SU-DHL-6 (cell line): Measurements from ENCODE around the gene SPTA1.

Experiments used
- CTCF ChIP-seq: fragments of 200-600 bp; sonication (generic); IDR thresholded peaks from one replicate; pipeline ENCODE4 v1.5.1; 2017; ENCODE audit warnings: antibody characterized with exemption, mild to moderate bottlenecking, low read length, moderate library complexity; ENCODE audit not compliant: insufficient read depth, poor library complexity, severe bottlenecking
- EZH2phosphoT487 ChIP-seq: fragments of 200-600 bp; sonication (generic), shearing (Covaris generic); conservative IDR thresholded peaks from 2 replicates; pipeline ENCODE4 v1.6.1; 2018; ENCODE audit warnings: mild to moderate bottlenecking, antibody characterized with exemption, low read length, moderate library complexity, mixed read lengths

DNA sequence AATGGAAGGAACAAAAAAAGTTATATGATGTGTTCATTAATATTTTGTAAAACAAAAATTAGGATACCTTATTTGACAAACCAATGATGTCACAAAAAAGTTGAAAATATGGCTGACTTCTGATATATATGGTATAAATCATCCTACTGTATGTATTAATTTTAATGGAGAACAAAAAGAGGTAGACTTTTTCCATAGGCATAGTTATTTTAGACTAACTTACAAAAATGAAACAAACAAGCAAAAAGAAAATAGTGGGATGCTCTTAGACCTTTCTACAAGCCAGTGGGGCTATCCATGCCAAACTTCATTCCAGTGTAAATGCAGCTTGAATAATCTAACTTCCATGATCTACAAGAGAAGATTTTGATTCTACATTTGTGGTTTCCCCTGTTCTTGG is 522 bp upstream of the SPTA1 start:
- TF ChIP-seq CTCF, result no peak
- no peak for TF ChIP-seq EZH2phosphoT487
